H9 (cell line): ENCODE data around the gene RYR1. TPM values are rescaled to one million over a fixed set of nuclear protein-coding genes. Genes with fewer than 3 reads are reported as not detected.
"Not testable (repeated sequence)": the region's sequence is repeated elsewhere in the genome, so short reads cannot be mapped to it uniquely, and the experiment has no call there.

Experiments used
- DNase-seq: peaks from one replicate; pipeline ENCODE4 v3.0.0-alpha.2; 2017
- H2AFZ ChIP-seq: one replicate; pipeline ENCODE4 v1.6.1; 2013; ENCODE audit warnings: mild to moderate bottlenecking, low read length, control low read depth, moderate library complexity
- H2AK5ac ChIP-seq: 2 replicates; pipeline ENCODE4 v1.6.1; 2013; ENCODE audit warnings: low read length, control low read depth, mixed read lengths; ENCODE audit not compliant: insufficient read length
- H2BK120ac ChIP-seq: one replicate; pipeline ENCODE4 v1.6.1; 2013; ENCODE audit warnings: low read depth, mild to moderate bottlenecking, low read length, control low read depth, inconsistent platforms; ENCODE audit not compliant: poor library complexity, severe bottlenecking
- H2BK12ac ChIP-seq: 2 replicates; pipeline ENCODE4 v1.6.1; 2013; ENCODE audit warnings: low read length, control low read depth, mixed read lengths, low read depth; ENCODE audit not compliant: insufficient read length
- H2BK15ac ChIP-seq: 2 replicates; pipeline ENCODE4 v1.6.1; 2013; ENCODE audit warnings: low read depth, low read length, control low read depth
- H2BK20ac ChIP-seq: one replicate; pipeline ENCODE4 v1.6.1; 2013; ENCODE audit warnings: low read depth, mild to moderate bottlenecking, low read length, control low read depth, inconsistent platforms; ENCODE audit not compliant: poor library complexity, severe bottlenecking
- H2BK5ac ChIP-seq: 2 replicates; pipeline ENCODE4 v1.6.1; 2013; ENCODE audit warnings: low read length, control low read depth, mixed read lengths; ENCODE audit not compliant: insufficient read length
- H3K14ac ChIP-seq: 2 replicates; pipeline ENCODE4 v1.6.1; 2013; ENCODE audit warnings: low read length, control low read depth; ENCODE audit not compliant: insufficient read depth
- H3K18ac ChIP-seq: 2 replicates; pipeline ENCODE4 v1.6.1; 2013; ENCODE audit warnings: low read depth, mild to moderate bottlenecking, mixed read lengths, low read length, control low read depth; ENCODE audit not compliant: insufficient read length
- H3K23ac ChIP-seq: 2 replicates; pipeline ENCODE4 v1.6.1; 2013; ENCODE audit warnings: low read length, control low read depth, mixed read lengths, low read depth; ENCODE audit not compliant: insufficient read length
- H3K23me2 ChIP-seq: 2 replicates; pipeline ENCODE4 v1.6.1; 2013; ENCODE audit warnings: low read depth, mild to moderate bottlenecking, mixed read lengths, low read length, control low read depth; ENCODE audit not compliant: insufficient read length, poor library complexity, severe bottlenecking
- H3K27ac ChIP-seq: 2 replicates; pipeline ENCODE4 v1.5.1; 2013; ENCODE audit warnings: low read length, control low read depth, mixed read lengths, low read depth; ENCODE audit not compliant: insufficient read length
- H3K27me3 ChIP-seq: 2 replicates; pipeline ENCODE4 v1.6.1; 2013; ENCODE audit warnings: low read length, control low read depth, inconsistent platforms; ENCODE audit not compliant: insufficient read depth
- H3K4ac ChIP-seq: 2 replicates; pipeline ENCODE4 v1.6.1; 2013; ENCODE audit warnings: low read depth, mild to moderate bottlenecking, control low read depth, inconsistent platforms, low read length, moderate library complexity
- H3K4me1 ChIP-seq: 2 replicates; pipeline ENCODE4 v1.6.1; 2013; ENCODE audit warnings: low read length, control low read depth, inconsistent platforms; ENCODE audit not compliant: insufficient read depth
- H3K4me2 ChIP-seq: 2 replicates; pipeline ENCODE4 v1.6.1; 2013; ENCODE audit warnings: low read length, control low read depth, mixed read lengths; ENCODE audit not compliant: insufficient read length, insufficient read depth
- H3K56ac ChIP-seq: 2 replicates; pipeline ENCODE4 v1.6.1; 2013; ENCODE audit warnings: low read depth, mild to moderate bottlenecking, mixed read lengths, low read length, control low read depth; ENCODE audit not compliant: insufficient read length
- H3K79me1 ChIP-seq: 2 replicates; pipeline ENCODE4 v1.6.1; 2013; ENCODE audit warnings: low read depth, mild to moderate bottlenecking, moderate library complexity, low read length, control low read depth, inconsistent platforms; ENCODE audit not compliant: insufficient read depth, poor library complexity, severe bottlenecking
- H3K79me2 ChIP-seq: 2 replicates; pipeline ENCODE4 v1.6.1; 2013; ENCODE audit warnings: low read length, control low read depth, inconsistent platforms; ENCODE audit not compliant: insufficient read depth
- H3K9ac ChIP-seq: 2 replicates; pipeline ENCODE4 v1.6.1; 2013; ENCODE audit warnings: low read length, control low read depth, mixed read lengths; ENCODE audit not compliant: insufficient read length; ENCODE audit errors: extremely low read depth
- H3K9me3 ChIP-seq: one replicate; pipeline ENCODE4 v1.6.1; 2013; ENCODE audit warnings: low read depth, low read length, inconsistent platforms; ENCODE audit not compliant: control insufficient read depth
- H3T11ph ChIP-seq: one replicate; pipeline ENCODE4 v1.6.1; 2013; ENCODE audit warnings: mild to moderate bottlenecking, low read length, control low read depth, inconsistent platforms
- H4K20me1 ChIP-seq: one replicate; pipeline ENCODE4 v1.6.1; 2013; ENCODE audit not compliant: control insufficient read depth, insufficient read length, insufficient read depth
- H4K5ac ChIP-seq: 2 replicates; pipeline ENCODE4 v1.6.1; 2013; ENCODE audit warnings: low read depth, mild to moderate bottlenecking, mixed read lengths, low read length, control low read depth; ENCODE audit not compliant: insufficient read length
- H4K8ac ChIP-seq: replicated peaks from 2 replicates; pipeline ENCODE4 v1.6.1; 2013; ENCODE audit warnings: low read length, control low read depth, mixed read lengths, low read depth; ENCODE audit not compliant: insufficient read length
- H4K91ac ChIP-seq: 2 replicates; pipeline ENCODE4 v1.6.1; 2013; ENCODE audit warnings: low read depth, mild to moderate bottlenecking, moderate library complexity, mixed read lengths, low read length, control low read depth; ENCODE audit not compliant: insufficient read length
- H3K27ac Mint-ChIP-seq, 3 experiments: 2 replicates in 2 of 3; 3 replicates in 1 of 3; pipeline ENCODE4 v1.8.0; 2020 to 2021; ENCODE audit warnings: mixed read lengths in 3 of 3, mild to moderate bottlenecking in 1 of 3, moderate library complexity in 1 of 3
- H3K27me3 Mint-ChIP-seq: 2 replicates; pipeline ENCODE4 v1.8.0; 2021; ENCODE audit warnings: low read depth, mild to moderate bottlenecking, moderate library complexity, mixed read lengths
- H3K36me3 Mint-ChIP-seq, 3 experiments: 2 replicates in 2 of 3; 3 replicates in 1 of 3; pipeline ENCODE4 v1.8.0; 2020 to 2021; ENCODE audit warnings: low read depth in 3 of 3, mixed read lengths in 3 of 3; ENCODE audit not compliant: insufficient read depth in 1 of 3
- H3K4me1 Mint-ChIP-seq, 2 experiments: 2 replicates each; pipeline ENCODE4 v1.8.0; 2020; ENCODE audit warnings: mixed read lengths in 2 of 2
- H3K4me3 Mint-ChIP-seq, 2 experiments: 2 replicates in 1 of 2; 3 replicates in 1 of 2; pipeline ENCODE4 v1.8.0; 2020 to 2021; ENCODE audit warnings: mild to moderate bottlenecking in 2 of 2, mixed read lengths in 2 of 2, moderate library complexity in 1 of 2
- H3K9me3 Mint-ChIP-seq, 2 experiments: 2 replicates in 1 of 2; 3 replicates in 1 of 2; pipeline ENCODE4 v1.8.0; 2020; ENCODE audit warnings: mild to moderate bottlenecking in 2 of 2, mixed read lengths in 2 of 2, moderate library complexity in 1 of 2
- CTCF ChIP-seq: fragments of 200-600 bp; sonication (generic); conservative IDR thresholded peaks from 3 replicates; pipeline ENCODE4 v1.8.0; 2021; ENCODE audit warnings: antibody characterized with exemption, mild to moderate bottlenecking
- WGBS: extraction: QIAGEN DNeasy Blood & Tissue Kit; methylation state at CpG from one replicate; pipeline ENCODE4 v1.1.7; 2013; ENCODE audit warnings: missing lambda C conversion rate, low lambda C conversion rate, mixed read lengths; ENCODE audit not compliant: insufficient read length; ENCODE audit errors: extremely low coverage; 5-methylcytosine and 5-hydroxymethylcytosine counted together
- total RNA-seq: library from RNA; stranded (reverse); gene quantifications from 2 replicates; pipeline ENCODE4 v1.2.1, GENCODE V29; 2021

RYR1 gene
- total RNA-seq, 1 experiment from 2014 or later: 8.9 TPM

- no peaks in the 10 kb centered on the region for H3K9me3 ChIP-seq
Measured at GRCh38 chr19:38557205-38557799, 123.8 kb downstream of the RYR1 start.

GRCh38 chr19:38558933-38559332 is 125.4 kb downstream of the RYR1 start:
- not testable (repeated sequence) for H3K4me1 Mint-ChIP-seq, H4K20me1 ChIP-seq, H3K56ac ChIP-seq, H2AFZ ChIP-seq, H2BK12ac ChIP-seq, H3K18ac ChIP-seq, H3K27ac ChIP-seq, H2BK120ac ChIP-seq, H3K4ac ChIP-seq, H2BK20ac ChIP-seq, H3K23me2 ChIP-seq, H4K5ac ChIP-seq, H3K27ac Mint-ChIP-seq, H3K9me3 ChIP-seq, H3K4me3 Mint-ChIP-seq, H3T11ph ChIP-seq, H3K9me3 Mint-ChIP-seq, H3K27me3 Mint-ChIP-seq, DNase-seq, H3K14ac ChIP-seq, H4K8ac ChIP-seq, H3K4me1 ChIP-seq, H2BK15ac ChIP-seq, H3K27me3 ChIP-seq, H3K23ac ChIP-seq, H3K4me2 ChIP-seq, H3K79me2 ChIP-seq, H2AK5ac ChIP-seq, H2BK5ac ChIP-seq, H3K9ac ChIP-seq, H3K79me1 ChIP-seq, H4K91ac ChIP-seq
- no CpG with 5 or more reads among the region's 7 CpGs for WGBS
- peaks cover 18 to 21% (median 19%) of the 10 kb centered on the region in 3 experiments for H3K36me3 Mint-ChIP-seq

More at GRCh38 chr19:38557205-38557799, 123.8 kb downstream of the RYR1 start:
- Histone ChIP-seq H4K8ac (no peak overlapping the region), H2BK5ac (no peak overlapping the region), H2BK12ac (no peak overlapping the region), H3K56ac (no peak overlapping the region), H3K14ac (no peak overlapping the region), H3K4ac (no peak overlapping the region), H3K79me1 (no peaks in the 10 kb centered on the region), H3K79me2 (no peaks in the 10 kb centered on the region), H3K9ac (no peak overlapping the region), H3K23me2 (no peaks in the 10 kb centered on the region), H3K23ac (no peak overlapping the region), H2BK15ac (no peak overlapping the region), H3K4me1 (no peaks in the 10 kb centered on the region), H3K27me3 (no peaks in the 10 kb centered on the region), H2AK5ac (no peak overlapping the region), H3T11ph (no peak overlapping the region), H3K4me2 (no peak overlapping the region), H2AFZ (no peak overlapping the region), H4K5ac (no peak overlapping the region), H4K91ac (no peak overlapping the region), H3K18ac (no peak overlapping the region), H3K27ac (no peak overlapping the region), H2BK120ac (no peak overlapping the region), H4K20me1 (no peaks in the 10 kb centered on the region), H2BK20ac (no peak overlapping the region)
- no peak overlapping the region for H3K4me3 Mint-ChIP-seq
- peaks cover 16 to 23% (median 17%) of the 10 kb centered on the region in 3 experiments for H3K36me3 Mint-ChIP-seq
- H3K27me3 Mint-ChIP-seq: peaks cover 2% of the 10 kb centered on the region; the same call in 1 of the 2 replicates
- WGBS: no CpG with 5 or more reads among the region's 12 CpGs
- TF ChIP-seq CTCF: no peak
- peak overlapping the region; percentile 59 to 81 (median 73); a peak in 4 of 7 replicates for H3K27ac Mint-ChIP-seq
- DNase-seq: no peak
- H3K9me3 Mint-ChIP-seq: no peaks in the 10 kb centered on the region
- no peaks in the 10 kb centered on the region for H3K4me1 Mint-ChIP-seq
